GM18517 (cell line): ENCODE results near the gene SERPINH1.

Source experiments
- ATAC-seq: cut with Tn5 transposase; IDR thresholded peaks from one replicate; pipeline ENCODE4 v1.9.1; 2021; ENCODE audit warnings: mild to moderate bottlenecking, moderate library complexity; ENCODE audit not compliant: unreplicated experiment

The SERPINH1 gene

GRCh38 chr11:75554258-75555022 lies 7.6 kb upstream of the SERPINH1 start:
- no peak for ATAC-seq

GRCh38 chr11:75555079-75555811 lies 6.8 kb upstream of the SERPINH1 start:
- ATAC-seq, result no peak

GRCh38 chr11:75556275-75556674 lies 5.8 kb upstream of the SERPINH1 start:
- no peak for ATAC-seq

- no peak for ATAC-seq
These were observed 4.2 kb upstream of the SERPINH1 start for GRCh38 chr11:75557666-75558494.

GRCh38 chr11:75558939-75559843 lies 2.9 kb upstream of the SERPINH1 start:
- no peak for ATAC-seq

- no peak for ATAC-seq
These were observed 1.4 kb upstream of the SERPINH1 start for GRCh38 chr11:75560644-75561043.

GRCh38 chr11:75561426-75562047 lies 516 bp upstream of the SERPINH1 start:
- no peak for ATAC-seq

- ATAC-seq, result no peak
These were observed 907 bp downstream of the SERPINH1 start for GRCh38 chr11:75562836-75563484.

GRCh38 chr11:75563501-75563977 lies 1.5 kb downstream of the SERPINH1 start:
- no peak for ATAC-seq

- ATAC-seq, result no peak
These were observed 2.0 kb downstream of the SERPINH1 start for GRCh38 chr11:75563978-75564552.

GRCh38 chr11:75565221-75565814 lies 3.3 kb downstream of the SERPINH1 start:
- no peak for ATAC-seq

GRCh38 chr11:75565916-75566762 lies 4.1 kb downstream of the SERPINH1 start:
- no peak for ATAC-seq

- no peak for ATAC-seq
These were observed 4.8 kb downstream of the SERPINH1 start for GRCh38 chr11:75566763-75567279.

- ATAC-seq, result no peak
These were observed 5.9 kb downstream of the SERPINH1 start for GRCh38 chr11:75567971-75568370.

GRCh38 chr11:75568616-75569219 lies 6.7 kb downstream of the SERPINH1 start:
- no peak for ATAC-seq

- ATAC-seq, result no peak
These were observed 8.6 kb downstream of the SERPINH1 start for GRCh38 chr11:75570559-75571139.

- no peak for ATAC-seq
These were observed 9.6 kb downstream of the SERPINH1 start for GRCh38 chr11:75571625-75572024.
